ENCODE results near the gene POGLUT2. TPM values are rescaled to one million over a fixed set of nuclear protein-coding genes. Genes with fewer than 3 reads are reported as not detected.
A peak's percentile ranks its signal among the peaks of the same experiment; 100 is the strongest.

The POGLUT2 gene
- total and polyA plus RNA-seq, 2 experiments from 2014 or later = 14.6 to 17.5 TPM

GRCh38 chr13:102774214-102774568 is 24.6 kb downstream of the POGLUT2 start:
- peaks cover 6% of the 10 kb centered on the region for H3K36me3 Mint-ChIP-seq (ENCODE audit: low read depth)

GRCh38 chr13:102773441-102774213 is 25.1 kb downstream of the POGLUT2 start, which contains the start of gene TEX30:
Gene TEX30 (minus strand): TSS chr13:102773786. CDS start chr13:102770026, 3,760 bp downstream.
- peak within 1 kb of the TSS; percentile 96 for H2AFZ ChIP-seq
- H3K4me3 Mint-ChIP-seq = peak within 1 kb of the TSS; percentile 87
- H3K4me3 ChIP-seq = peak within 1 kb of the TSS; percentile 81
- ATAC-seq (peak; percentile 92), DNase-seq (ENCODE audit: low spot score) (peak; percentile 82)
- H3K27ac ChIP-seq (ENCODE audit: low read depth) = no peak within 1 kb of the TSS
- H3K4me1 ChIP-seq (ENCODE audit: insufficient read depth) = no peaks in the 10 kb centered on the region; the same call in 1 of the 2 replicates
- H3K4me1 Mint-ChIP-seq = peaks cover 14% of the 10 kb centered on the region
- H3K27me3 ChIP-seq (ENCODE audit: insufficient read depth) = peaks cover 30% of the 10 kb centered on the region
- no peaks in the 10 kb centered on the region; the same call in 1 of the 2 replicates for H4K20me1 ChIP-seq (replicated peaks; ENCODE audit: insufficient read depth)
- no peaks in the 10 kb centered on the region for H3F3A ChIP-seq (replicated peaks; ENCODE audit: low read depth)
- no peaks in the 10 kb centered on the region; the same call in 2 of the 3 replicates for H3K9me3 Mint-ChIP-seq
- no peaks in the 10 kb centered on the region for H3K9me2 ChIP-seq (ENCODE audit: insufficient read depth)
- TF ChIP-seq ETS1 (IDR thresholded peaks at IDR 0.05) (0 out of 2 replicates have a peak, but pooled peaks have one; percentile 0), STAT1 (IDR thresholded peaks at IDR 0.05; ENCODE audit: unreplicated experiment) (no peak), ZNF331 (CRISPR knock-in tag; IDR thresholded peaks at IDR 0.05; ENCODE audit: low read depth) (no peak), POLR2AphosphoS5 (IDR thresholded peaks at IDR 0.05; ENCODE audit: low read depth) (peak; percentile 94), REST (IDR thresholded peaks at IDR 0.05; ENCODE audit: unreplicated experiment) (no peak), CREB1 (CRISPR knock-in tag; IDR thresholded peaks at IDR 0.05; ENCODE audit: low read depth) (0 out of 2 replicates have a peak, but pooled peaks have one; percentile 40), ZNF114 (CRISPR knock-in tag; IDR thresholded peaks at IDR 0.05) (no peak)
- H3K27me3 Mint-ChIP-seq (ENCODE audit: insufficient read depth, low read depth, poor library complexity) = peaks cover 19% of the 10 kb centered on the region
- H3K36me3 Mint-ChIP-seq (ENCODE audit: low read depth) = peaks cover 6% of the 10 kb centered on the region
- no peaks in the 10 kb centered on the region for H3K36me3 ChIP-seq (ENCODE audit: insufficient read depth)
- H3K79me2 ChIP-seq (replicated peaks; ENCODE audit: insufficient read depth) = no peaks in the 10 kb centered on the region
- no peak within 1 kb of the TSS for H3K27ac Mint-ChIP-seq
- peak within 1 kb of the TSS; percentile 95 for H3K4me2 ChIP-seq

More at GRCh38 chr13:102774214-102774568, 24.6 kb downstream of the POGLUT2 start:
- no peaks in the 10 kb centered on the region for H3K79me2 ChIP-seq (replicated peaks; ENCODE audit: insufficient read depth)
- no peaks in the 10 kb centered on the region for H3K9me2 ChIP-seq (ENCODE audit: insufficient read depth)
- H3K4me1 ChIP-seq (ENCODE audit: insufficient read depth) = no peaks in the 10 kb centered on the region; the same call in 1 of the 2 replicates
- no peaks in the 10 kb centered on the region for H3K36me3 ChIP-seq (ENCODE audit: insufficient read depth)
- H4K20me1 ChIP-seq (replicated peaks; ENCODE audit: insufficient read depth) = no peaks in the 10 kb centered on the region; the same call in 1 of the 2 replicates
- no peaks in the 10 kb centered on the region for H3F3A ChIP-seq (replicated peaks; ENCODE audit: low read depth)
- H3K4me3 ChIP-seq = peak overlapping the region; percentile 81
- peak overlapping the region; percentile 95 for H3K4me2 ChIP-seq
- TF ChIP-seq JUNB (IDR thresholded peaks at IDR 0.05; ENCODE audit: unreplicated experiment) (no peak), CREB1 (CRISPR knock-in tag; IDR thresholded peaks at IDR 0.05; ENCODE audit: low read depth) (no peak), CTCF (conservative IDR thresholded peaks at IDR 0.05; ENCODE audit: low read depth in 2 of 2) (no peak), NANOG (IDR thresholded peaks at IDR 0.05; ENCODE audit: borderline replicate concordance) (no peak), EZH2 (IDR thresholded peaks at IDR 0.05; ENCODE audit: low read depth, unreplicated experiment) (no peak), ETS1 (IDR thresholded peaks at IDR 0.05) (no peak), EZH2phosphoT487 (IDR thresholded peaks at IDR 0.05; ENCODE audit: unreplicated experiment) (no peak)
- H3K4me3 Mint-ChIP-seq = peak overlapping the region; percentile 87
- H3K4me1 Mint-ChIP-seq = peaks cover 14% of the 10 kb centered on the region
- H3K9me3 Mint-ChIP-seq = no peaks in the 10 kb centered on the region; the same call in 2 of the 3 replicates
- H2AFZ ChIP-seq = peak overlapping the region; percentile 96
- peaks cover 19% of the 10 kb centered on the region for H3K27me3 Mint-ChIP-seq (ENCODE audit: insufficient read depth, low read depth, poor library complexity)
- ATAC-seq (peak; percentile 16), DNase-seq (ENCODE audit: low spot score) (no peak)
- H3K27ac Mint-ChIP-seq = no peak overlapping the region
- H3K27me3 ChIP-seq (ENCODE audit: insufficient read depth) = peaks cover 30% of the 10 kb centered on the region
- H3K27ac ChIP-seq (ENCODE audit: low read depth) = no peak overlapping the region

Data from GM23338 (cell line).